ENCODE results near the gene PEX7. TPM values are rescaled to one million over a fixed set of nuclear protein-coding genes. Genes with fewer than 3 reads are reported as not detected.

The PEX7 gene
- polyA plus RNA-seq, 3 donors: 3.0 to 6.1 (median 3.9) TPM

- no peaks in the 10 kb centered on the region for H3K9me3 ChIP-seq (replicated peaks in 1 of 2; ENCODE audit: control insufficient read depth in 1 of 2, insufficient read depth in 1 of 2, low read length in 2 of 2)
- Mint-ChIP-seq H3K4me3 (no peak overlapping the region), H3K27me3 (ENCODE audit: low read depth in 3 of 3) (peaks cover 0 to 2% (median 1%) of the 10 kb centered on the region in 3 donors), H3K4me1 (peaks cover 7% of the 10 kb centered on the region), H3K36me3 (no peaks in the 10 kb centered on the region), H3K9me3 (peaks cover 0 to 2% (median 0%) of the 10 kb centered on the region in 7 donors), H3K27ac (no peak overlapping the region)
- intact Hi-C loops (cut with micrococcal nuclease): no loop called here
- DNase-seq: no peak
- H4K20me1 ChIP-seq (ENCODE audit: insufficient read depth, low read length): no peaks in the 10 kb centered on the region
- WGBS (ENCODE audit: insufficient coverage): 100% methylated on average over 2 of the region's 2 CpGs
- no peak overlapping the region for H2AFZ ChIP-seq (ENCODE audit: insufficient read depth, low read depth, low read length, poor library complexity, severe bottlenecking)
- no peak overlapping the region for H3K27ac ChIP-seq (ENCODE audit: low read depth in 1 of 2, low read length in 2 of 2)
- no peak overlapping the region for H3K9ac ChIP-seq (ENCODE audit: insufficient read depth, low read length, poor library complexity, severe bottlenecking)
- peaks cover 1 to 3% of the 10 kb centered on the region in 2 donors for H3K4me1 ChIP-seq (ENCODE audit: control insufficient read depth in 1 of 2, insufficient read depth in 2 of 2, low read length in 2 of 2)
- TF ChIP-seq CTCF (IDR thresholded peaks at IDR 0.05): no peak
- no peak overlapping the region for H3K4me2 ChIP-seq (replicated peaks; ENCODE audit: extremely low read depth, low read length, poor library complexity, severe bottlenecking)
- H3K79me2 ChIP-seq (ENCODE audit: insufficient read depth, low read length): no peaks in the 10 kb centered on the region
- H3K4me3 ChIP-seq (replicated peaks in 1 of 3; ENCODE audit: low read depth in 2 of 3, low read length in 3 of 3): no peak overlapping the region
- no peaks in the 10 kb centered on the region for H3K36me3 ChIP-seq (replicated peaks in 1 of 2; ENCODE audit: control insufficient read depth in 1 of 2, insufficient read depth in 2 of 2, low read length in 2 of 2)
- H3K27me3 ChIP-seq (ENCODE audit: control insufficient read depth in 2 of 2, insufficient read depth in 2 of 2, low read length in 2 of 2): no peaks in the 10 kb centered on the region
These were observed 5.7 kb upstream of the PEX7 start for GRCh38 chr6:136816656-136817055.

GRCh38 chr6:136820561-136820960 lies 1.8 kb upstream of the PEX7 start:
- WGBS (ENCODE audit: insufficient coverage): 100% methylated on average over 2 of the region's 2 CpGs
- Mint-ChIP-seq H3K27me3 (ENCODE audit: low read depth in 3 of 3) (peaks cover 0 to 2% (median 0%) of the 10 kb centered on the region in 3 donors), H3K4me3 (no peak overlapping the region), H3K27ac (no peak overlapping the region), H3K9me3 (peaks cover 0 to 2% (median 0%) of the 10 kb centered on the region in 7 donors), H3K4me1 (peaks cover 15% of the 10 kb centered on the region), H3K36me3 (no peaks in the 10 kb centered on the region)
- Histone ChIP-seq H3K4me3 (replicated peaks in 1 of 3; ENCODE audit: low read depth in 2 of 3, low read length in 3 of 3) (no peak overlapping the region), H3K4me1 (ENCODE audit: control insufficient read depth in 1 of 2, insufficient read depth in 2 of 2, low read length in 2 of 2) (peaks cover 11 to 14% of the 10 kb centered on the region in 2 donors), H4K20me1 (ENCODE audit: insufficient read depth, low read length) (no peaks in the 10 kb centered on the region), H3K9ac (ENCODE audit: insufficient read depth, low read length, poor library complexity, severe bottlenecking) (no peak overlapping the region), H3K27ac (ENCODE audit: low read depth in 1 of 2, low read length in 2 of 2) (no peak overlapping the region), H3K79me2 (ENCODE audit: insufficient read depth, low read length) (no peaks in the 10 kb centered on the region), H3K36me3 (replicated peaks in 1 of 2; ENCODE audit: control insufficient read depth in 1 of 2, insufficient read depth in 2 of 2, low read length in 2 of 2) (no peaks in the 10 kb centered on the region), H3K27me3 (ENCODE audit: control insufficient read depth in 2 of 2, insufficient read depth in 2 of 2, low read length in 2 of 2) (no peaks in the 10 kb centered on the region), H3K4me2 (replicated peaks; ENCODE audit: extremely low read depth, low read length, poor library complexity, severe bottlenecking) (no peak overlapping the region), H3K9me3 (replicated peaks in 1 of 2; ENCODE audit: control insufficient read depth in 1 of 2, insufficient read depth in 1 of 2, low read length in 2 of 2) (no peaks in the 10 kb centered on the region), H2AFZ (ENCODE audit: insufficient read depth, low read depth, low read length, poor library complexity, severe bottlenecking) (peak overlapping the region; percentile 10)
- intact Hi-C loops (cut with micrococcal nuclease): no loop called here
- no peak for DNase-seq
- no peak for TF ChIP-seq CTCF (IDR thresholded peaks at IDR 0.05)
